Measurements from ENCODE around the gene NCOA3.
"Not testable (repeated sequence)": the region's sequence is repeated elsewhere in the genome, so short reads cannot be mapped to it uniquely, and the experiment has no call there.

NCOA3 gene

DNA sequence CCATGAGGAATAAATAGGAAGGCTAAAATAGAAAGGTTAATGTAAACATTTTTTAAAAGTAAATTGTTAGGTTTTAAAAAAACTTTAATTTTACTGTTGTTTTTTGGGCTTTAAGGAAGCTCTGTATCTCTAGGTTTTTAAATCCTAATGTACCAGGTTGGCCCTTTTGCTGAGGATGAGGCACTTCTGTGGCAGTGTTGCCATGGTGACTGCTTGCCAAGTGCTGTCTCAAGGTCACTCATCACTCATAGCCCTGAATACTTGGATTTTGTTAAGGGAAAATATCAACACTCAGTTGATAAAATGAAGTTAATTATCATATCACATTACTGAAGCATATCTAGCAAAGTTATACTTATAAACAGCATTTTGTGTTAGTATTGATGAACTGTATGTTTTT, 50.2 kb downstream of the NCOA3 start:
- TF ChIP-seq, protein P1, sequence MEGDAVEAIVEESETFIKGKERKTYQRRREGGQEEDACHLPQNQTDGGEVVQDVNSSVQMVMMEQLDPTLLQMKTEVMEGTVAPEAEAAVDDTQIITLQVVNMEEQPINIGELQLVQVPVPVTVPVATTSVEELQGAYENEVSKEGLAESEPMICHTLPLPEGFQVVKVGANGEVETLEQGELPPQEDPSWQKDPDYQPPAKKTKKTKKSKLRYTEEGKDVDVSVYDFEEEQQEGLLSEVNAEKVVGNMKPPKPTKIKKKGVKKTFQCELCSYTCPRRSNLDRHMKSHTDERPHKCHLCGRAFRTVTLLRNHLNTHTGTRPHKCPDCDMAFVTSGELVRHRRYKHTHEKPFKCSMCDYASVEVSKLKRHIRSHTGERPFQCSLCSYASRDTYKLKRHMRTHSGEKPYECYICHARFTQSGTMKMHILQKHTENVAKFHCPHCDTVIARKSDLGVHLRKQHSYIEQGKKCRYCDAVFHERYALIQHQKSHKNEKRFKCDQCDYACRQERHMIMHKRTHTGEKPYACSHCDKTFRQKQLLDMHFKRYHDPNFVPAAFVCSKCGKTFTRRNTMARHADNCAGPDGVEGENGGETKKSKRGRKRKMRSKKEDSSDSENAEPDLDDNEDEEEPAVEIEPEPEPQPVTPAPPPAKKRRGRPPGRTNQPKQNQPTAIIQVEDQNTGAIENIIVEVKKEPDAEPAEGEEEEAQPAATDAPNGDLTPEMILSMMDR (IDR thresholded peaks at IDR 0.05; ENCODE audit: control insufficient read depth, insufficient read depth, low read depth, low read length, missing control alignments): no peak
- DNase-seq (ENCODE audit: low read depth): no peak
- H3K4me3 ChIP-seq (ENCODE audit: control insufficient read depth, low read depth, low read length): no peak overlapping the region

DNA sequence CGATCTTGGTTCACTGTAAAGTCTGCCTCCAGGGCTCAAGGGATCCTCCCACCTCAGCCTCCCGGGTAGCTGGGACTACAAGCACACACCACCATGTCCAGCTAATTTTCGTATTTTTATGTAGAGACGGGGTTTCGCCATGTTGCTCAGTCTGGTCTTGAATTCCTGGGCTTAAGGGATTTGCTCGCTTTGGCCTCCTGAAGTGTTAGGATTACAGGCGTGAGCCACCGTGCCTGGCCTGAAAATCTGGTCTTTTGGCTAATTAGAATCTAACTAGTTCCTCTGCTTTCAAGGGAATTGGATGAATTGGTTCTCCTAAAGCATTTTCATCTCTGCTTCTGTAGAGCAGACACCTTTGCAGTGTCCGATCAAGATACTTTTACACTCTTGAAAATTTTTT, 51.3 kb downstream of the NCOA3 start:
- TF ChIP-seq, protein P1 (IDR thresholded peaks at IDR 0.05; ENCODE audit: control insufficient read depth, insufficient read depth, low read depth, low read length, missing control alignments): no peak

DNA sequence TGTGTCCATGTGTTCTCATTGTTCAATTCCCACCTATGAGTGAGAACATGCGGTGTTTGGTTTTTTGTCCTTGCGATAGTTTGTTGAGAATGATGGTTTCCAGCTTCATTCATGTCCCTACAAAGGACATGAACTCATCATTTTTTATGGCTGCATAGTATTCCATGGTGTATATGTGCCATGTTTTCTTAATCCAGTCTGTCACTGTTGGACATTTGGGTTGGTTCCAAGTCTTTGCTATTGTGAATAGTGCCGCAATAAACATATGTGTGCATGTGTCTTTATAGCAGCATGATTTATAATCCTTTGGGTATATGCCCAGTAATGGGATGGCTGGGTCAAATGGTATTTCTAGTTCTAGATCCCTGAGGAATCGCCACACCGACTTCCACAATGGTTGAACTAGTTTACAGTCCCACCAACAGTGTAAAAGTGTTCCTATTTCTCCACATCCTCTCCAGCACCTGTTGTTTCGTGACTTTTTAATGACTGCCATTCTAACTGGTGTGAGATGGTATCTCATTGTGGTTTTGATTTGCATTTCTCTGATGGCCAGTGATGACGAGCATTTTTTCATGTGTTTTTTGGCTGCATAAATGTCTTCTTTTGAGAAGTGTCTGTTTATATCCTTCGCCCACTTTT, 52.0 kb downstream of the NCOA3 start:
- not testable (repeated sequence) for H3K4me3 ChIP-seq (ENCODE audit: control insufficient read depth, low read depth, low read length); DNase-seq (ENCODE audit: low read depth)

More for the DNA sequence above, 51.3 kb downstream of the NCOA3 start:
- DNase-seq (ENCODE audit: low read depth): no peak
- no peak overlapping the region for H3K4me3 ChIP-seq (ENCODE audit: control insufficient read depth, low read depth, low read length)

DNA sequence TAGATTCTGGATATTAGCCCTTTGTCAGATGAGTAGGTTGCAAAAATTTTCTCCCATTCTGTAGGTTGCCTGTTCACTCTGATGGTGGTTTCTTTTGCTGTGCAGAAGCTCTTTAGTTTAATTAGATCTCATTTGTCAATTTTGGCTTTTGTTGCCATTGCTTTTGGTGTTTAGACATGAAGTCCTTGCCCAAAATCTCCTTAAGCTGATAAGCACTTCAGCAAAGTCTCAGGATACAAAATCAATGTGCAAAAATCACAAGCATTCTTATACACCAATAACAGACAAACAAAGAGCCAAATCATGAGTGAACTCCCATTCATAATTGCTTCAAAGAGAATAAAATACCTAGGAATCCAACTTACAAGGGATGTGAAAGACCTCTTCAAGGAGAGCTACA, 52.6 kb downstream of the NCOA3 start:
- H3K4me3 ChIP-seq (ENCODE audit: control insufficient read depth, low read depth, low read length); DNase-seq (ENCODE audit: low read depth): not testable (repeated sequence)

DNA sequence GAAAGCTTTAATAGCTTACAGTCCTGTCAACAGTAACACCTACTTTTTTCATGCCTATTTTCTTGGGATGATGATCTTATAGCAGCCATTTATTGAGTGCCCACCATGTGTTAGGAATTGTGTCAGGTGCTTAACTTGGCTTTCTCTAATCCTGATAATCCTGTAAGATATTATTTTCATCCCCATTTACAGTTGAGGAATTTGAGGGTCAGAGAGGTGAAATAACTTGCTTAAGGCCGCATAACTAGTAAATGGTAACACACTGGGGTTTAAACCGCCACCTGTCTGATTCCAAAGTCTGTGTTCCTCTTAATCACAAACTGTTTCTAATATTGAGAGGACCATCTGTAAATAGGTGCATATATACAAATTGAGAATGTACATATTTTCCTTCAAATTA, 55.5 kb downstream of the NCOA3 start:
- no peak for DNase-seq (ENCODE audit: low read depth)
- TF ChIP-seq, protein P1 (IDR thresholded peaks at IDR 0.05; ENCODE audit: control insufficient read depth, insufficient read depth, low read depth, low read length, missing control alignments): no peak
- H3K4me3 ChIP-seq (ENCODE audit: control insufficient read depth, low read depth, low read length): no peak overlapping the region

DNA sequence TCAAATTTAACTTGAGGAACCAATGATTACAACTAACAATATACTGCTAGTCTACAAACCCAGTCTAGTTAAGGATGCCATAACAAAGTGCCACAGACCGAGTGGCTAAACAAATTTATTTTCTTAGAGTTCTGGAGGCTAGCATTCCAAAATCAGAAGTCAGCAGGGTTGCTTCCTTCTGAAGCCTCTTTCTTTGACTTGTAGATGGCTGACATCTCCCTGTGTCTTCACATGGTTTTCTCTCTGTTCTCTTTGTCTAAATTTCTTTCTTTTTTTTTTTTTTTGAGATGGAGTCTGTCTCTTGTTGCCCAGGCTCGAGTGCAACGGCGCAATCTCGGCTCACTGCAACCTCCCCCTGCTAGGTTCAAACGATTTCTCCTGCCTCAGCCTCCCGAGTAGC, 56.1 kb downstream of the NCOA3 start:
- DNase-seq (ENCODE audit: low read depth): no peak
- TF ChIP-seq, protein P1 (IDR thresholded peaks at IDR 0.05; ENCODE audit: control insufficient read depth, insufficient read depth, low read depth, low read length, missing control alignments): no peak
- H3K4me3 ChIP-seq (ENCODE audit: control insufficient read depth, low read depth, low read length): no peak overlapping the region

DNA sequence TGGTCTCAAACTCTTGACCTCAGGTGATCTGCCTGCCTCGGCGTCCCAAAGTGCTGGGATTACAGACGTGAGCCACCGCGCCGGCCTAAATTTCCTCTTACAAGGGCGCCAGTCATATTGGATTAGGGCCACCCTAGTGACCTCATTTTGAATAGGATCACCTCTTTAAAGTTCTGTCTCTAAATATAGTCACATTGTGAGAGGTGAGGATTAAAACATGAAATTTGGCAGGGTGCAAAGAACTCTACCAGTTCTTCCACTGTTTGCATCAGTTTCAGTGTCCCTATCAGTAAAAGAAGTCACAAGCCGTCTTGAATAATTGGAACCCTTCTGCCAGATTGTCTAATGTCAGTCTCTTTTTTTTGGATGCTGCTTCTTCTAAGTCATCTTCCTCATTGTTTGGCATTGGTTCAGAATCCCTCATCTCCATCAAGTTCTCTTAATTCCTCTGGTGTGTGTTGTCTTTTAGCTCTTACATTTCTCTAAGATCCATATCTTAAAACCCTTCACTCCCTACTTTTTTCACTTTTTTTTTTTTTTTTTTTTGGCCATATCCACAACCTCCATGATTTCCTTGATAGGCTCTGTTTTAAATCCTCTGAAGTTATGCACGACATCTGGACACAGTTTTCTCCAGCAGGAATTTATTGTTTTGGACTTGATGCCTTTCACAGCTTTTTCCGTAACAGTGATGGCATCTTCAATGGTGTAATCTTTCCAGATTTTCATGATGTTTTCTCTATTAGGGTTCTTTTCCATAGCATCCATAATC, 56.8 kb downstream of the NCOA3 start:
- TF ChIP-seq, protein P1 (IDR thresholded peaks at IDR 0.05; ENCODE audit: control insufficient read depth, insufficient read depth, low read depth, low read length, missing control alignments): no peak
- no peak overlapping the region for H3K4me3 ChIP-seq (ENCODE audit: control insufficient read depth, low read depth, low read length)
- DNase-seq (ENCODE audit: low read depth): no peak
